Measurements from ENCODE around the gene UGT2B17. TPM values are rescaled to one million over a fixed set of nuclear protein-coding genes. Genes with fewer than 3 reads are reported as not detected.

Gene UGT2B17
- total RNA-seq, 1 donor = not detected

DNA sequence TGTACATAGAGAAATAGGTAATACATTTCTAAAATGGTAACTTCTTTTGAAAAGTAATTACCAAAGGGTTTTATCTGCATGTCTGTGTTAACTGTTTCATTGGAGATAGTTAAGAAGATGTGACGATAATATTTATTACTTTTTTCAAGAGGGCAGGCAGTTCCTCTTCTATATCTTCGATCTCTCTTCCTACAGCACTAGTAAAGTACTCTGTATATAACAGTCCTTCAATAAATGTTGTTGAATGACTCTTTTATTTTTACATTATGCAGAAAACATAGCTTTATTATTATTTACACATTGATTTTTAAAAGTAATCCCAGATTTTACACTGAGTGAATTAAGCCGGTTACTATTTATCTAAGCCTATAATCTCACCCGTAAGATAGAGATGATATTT, 77.1 kb downstream of the UGT2B17 start:
- DNase-seq (ENCODE audit: low read depth) = no peak
- TF ChIP-seq, protein P1, sequence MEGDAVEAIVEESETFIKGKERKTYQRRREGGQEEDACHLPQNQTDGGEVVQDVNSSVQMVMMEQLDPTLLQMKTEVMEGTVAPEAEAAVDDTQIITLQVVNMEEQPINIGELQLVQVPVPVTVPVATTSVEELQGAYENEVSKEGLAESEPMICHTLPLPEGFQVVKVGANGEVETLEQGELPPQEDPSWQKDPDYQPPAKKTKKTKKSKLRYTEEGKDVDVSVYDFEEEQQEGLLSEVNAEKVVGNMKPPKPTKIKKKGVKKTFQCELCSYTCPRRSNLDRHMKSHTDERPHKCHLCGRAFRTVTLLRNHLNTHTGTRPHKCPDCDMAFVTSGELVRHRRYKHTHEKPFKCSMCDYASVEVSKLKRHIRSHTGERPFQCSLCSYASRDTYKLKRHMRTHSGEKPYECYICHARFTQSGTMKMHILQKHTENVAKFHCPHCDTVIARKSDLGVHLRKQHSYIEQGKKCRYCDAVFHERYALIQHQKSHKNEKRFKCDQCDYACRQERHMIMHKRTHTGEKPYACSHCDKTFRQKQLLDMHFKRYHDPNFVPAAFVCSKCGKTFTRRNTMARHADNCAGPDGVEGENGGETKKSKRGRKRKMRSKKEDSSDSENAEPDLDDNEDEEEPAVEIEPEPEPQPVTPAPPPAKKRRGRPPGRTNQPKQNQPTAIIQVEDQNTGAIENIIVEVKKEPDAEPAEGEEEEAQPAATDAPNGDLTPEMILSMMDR (IDR thresholded peaks at IDR 0.05; ENCODE audit: insufficient read depth, low read depth, low read length) = no peak

DNA sequence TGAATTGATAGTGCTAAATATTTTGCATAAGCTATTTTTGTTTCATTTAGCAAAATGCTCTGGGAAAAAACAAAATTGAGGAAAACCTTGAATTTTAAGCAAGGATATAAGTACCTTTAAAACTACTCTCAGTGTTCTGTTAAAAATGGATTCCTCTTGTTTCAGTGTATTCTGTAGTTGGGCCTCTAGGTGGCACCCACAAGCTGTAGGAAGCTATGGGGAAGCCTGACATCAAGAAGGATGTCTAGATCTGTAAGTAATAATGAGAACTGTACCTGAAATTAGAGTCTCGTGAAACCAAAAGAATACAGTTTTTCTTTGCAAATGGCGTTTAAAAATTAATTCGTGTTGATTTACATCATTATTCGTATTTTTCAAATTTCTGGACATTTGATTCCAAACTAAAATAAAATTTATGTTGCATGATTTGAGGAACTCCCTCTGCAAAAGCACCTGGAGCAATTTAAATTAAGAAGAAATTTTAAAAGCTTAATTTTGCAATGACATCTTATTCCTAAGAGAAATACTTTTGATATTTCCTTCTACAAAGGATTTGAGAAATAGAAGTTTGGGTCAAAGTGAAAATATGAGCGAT, 77.6 kb downstream of the UGT2B17 start:
- DNase-seq (ENCODE audit: low read depth) = peak; percentile 72
- H3K4me3 ChIP-seq (ENCODE audit: low read depth, low read length) = no peak overlapping the region
- TF ChIP-seq, protein P1 (IDR thresholded peaks at IDR 0.05; ENCODE audit: insufficient read depth, low read depth, low read length) = peak; percentile 93

More for the DNA sequence above, 77.1 kb downstream of the UGT2B17 start:
- H3K4me3 ChIP-seq (ENCODE audit: low read depth, low read length) = no peak overlapping the region

DNA sequence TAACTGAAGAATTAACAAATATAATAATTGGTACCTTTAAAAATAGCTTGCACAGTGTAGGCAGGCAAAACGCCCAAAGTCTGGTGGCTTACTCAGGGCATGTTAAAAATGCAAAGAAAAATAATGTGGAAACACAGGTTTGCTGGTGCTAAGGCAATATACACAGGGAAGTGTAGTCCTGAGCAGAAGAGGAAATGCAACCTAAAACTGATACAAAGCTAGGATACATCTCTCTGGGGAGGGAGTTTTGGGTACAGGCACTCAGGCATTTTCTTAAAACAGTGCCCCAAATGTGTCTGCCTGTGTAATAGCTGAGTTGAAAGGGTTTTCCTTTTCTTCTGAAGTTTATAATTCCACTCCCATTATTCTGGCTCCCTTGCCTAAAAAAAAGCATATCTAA, 81.4 kb downstream of the UGT2B17 start:
- no peak for DNase-seq (ENCODE audit: low read depth)
- TF ChIP-seq, protein P1 (IDR thresholded peaks at IDR 0.05; ENCODE audit: insufficient read depth, low read depth, low read length) = no peak

DNA sequence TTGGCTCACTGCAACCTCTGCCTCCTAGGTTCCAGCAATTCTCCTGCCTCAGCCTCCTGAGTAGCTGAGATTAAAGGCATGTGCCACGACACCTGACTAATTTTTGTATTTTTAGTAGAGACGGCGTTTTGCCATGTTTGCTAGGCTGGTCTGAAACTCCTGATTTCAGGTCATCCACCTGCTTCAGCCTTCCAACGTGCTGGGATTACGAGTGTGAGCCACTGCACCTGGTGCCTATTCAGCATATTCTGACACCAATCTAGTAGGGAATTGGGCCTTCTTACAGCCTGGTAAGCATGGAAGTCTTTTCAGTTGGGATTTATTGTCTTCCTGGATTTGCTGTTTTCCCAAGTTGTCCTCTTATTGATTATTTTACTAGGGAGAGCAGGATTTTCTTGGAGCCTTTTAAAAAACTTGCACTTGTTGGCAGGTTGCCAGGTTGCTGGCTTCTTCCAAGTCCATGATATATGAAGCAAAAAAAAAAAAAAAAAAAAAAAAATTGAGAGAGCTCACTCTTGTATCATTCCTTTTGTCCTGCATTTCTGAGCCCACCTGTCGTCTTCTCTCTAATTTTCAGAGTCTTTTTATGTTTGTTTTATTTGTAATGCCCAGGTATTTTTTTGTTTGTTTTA, 85.2 kb downstream of the UGT2B17 start:
- no peak for DNase-seq (ENCODE audit: low read depth)
- TF ChIP-seq, protein P1 (IDR thresholded peaks at IDR 0.05; ENCODE audit: insufficient read depth, low read depth, low read length) = no peak
- no peak overlapping the region for H3K4me3 ChIP-seq (ENCODE audit: low read depth, low read length)

More for the DNA sequence above, 81.4 kb downstream of the UGT2B17 start:
- no peak overlapping the region for H3K4me3 ChIP-seq (ENCODE audit: low read depth, low read length)

DNA sequence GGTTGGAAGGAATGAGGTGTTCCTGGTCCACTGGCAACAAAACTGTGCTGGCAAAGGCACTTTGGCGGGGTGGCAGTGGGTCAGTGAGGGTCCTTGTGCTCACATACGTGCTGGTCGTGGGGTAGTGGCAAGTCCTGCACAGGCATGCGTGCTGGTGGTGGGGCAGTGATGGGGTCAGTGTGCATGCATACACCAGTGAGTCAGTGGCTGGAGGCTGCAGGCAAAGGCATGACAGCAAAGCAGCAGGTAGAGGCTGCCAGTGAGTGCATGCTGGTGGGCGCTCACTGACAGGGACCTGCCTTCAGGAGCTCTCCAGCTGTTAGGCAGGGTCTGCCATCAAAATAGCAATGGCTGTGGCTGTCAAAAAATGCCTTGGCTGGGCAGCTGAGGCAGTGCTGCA, 86.8 kb downstream of the UGT2B17 start:
- H3K4me3 ChIP-seq (ENCODE audit: low read depth, low read length) = no peak overlapping the region
- TF ChIP-seq, protein P1 (IDR thresholded peaks at IDR 0.05; ENCODE audit: insufficient read depth, low read depth, low read length) = no peak
- no peak for DNase-seq (ENCODE audit: low read depth)

Other genes with a start within 250 kb of the UGT2B17 start
- gene YTHDC1, start 226.2 kb downstream of the UGT2B17 start, total RNA-seq = 34.8 and 43.2 TPM in 2 replicates
- not detected in 2 replicates for gene TMPRSS11E, start 128.9 kb downstream of the UGT2B17 start, total RNA-seq
- not detected in 2 replicates for gene UGT2B15, start 94.3 kb upstream of the UGT2B17 start, total RNA-seq
- gene UGT2B10, start 239.7 kb upstream of the UGT2B17 start, total RNA-seq = not detected in 2 replicates

Measured in fibroblast of villous mesenchyme (primary cell).